GM12878 (cell line): ENCODE data around the gene PLGRKT. TPM values are rescaled to one million over a fixed set of nuclear protein-coding genes. Genes with fewer than 3 reads are reported as not detected.
"Not testable (repeated sequence)": the region's sequence is repeated elsewhere in the genome, so short reads cannot be mapped to it uniquely, and the experiment has no call there.

ENCODE experiments used
- ATAC-seq: fragments of 200-7000 bp; cut with Tn5 transposase; 3 replicates; pipeline ENCODE4 v1.9.1; 2020; ENCODE audit warnings: mild to moderate bottlenecking, moderate library complexity
- BruUV-seq: library from RNA; stranded (reverse); fragments of 400-500 nt; replicated peaks from 2 replicates; lab custom pipeline; 2021; lab: Mats Ljungman, UMichigan
- CTCF ChIA-PET: fragments of 300-600 bp; sonication (Branson Sonifier 250); formaldehyde crosslinking; extraction: SDS; loops from one replicate; lab custom pipeline; 2021; ENCODE audit warnings: inconsistent platforms; lab: Yijun Ruan, JAX
- POLR2A ChIA-PET: fragments of 350-600 bp; formaldehyde crosslinking; extraction: SDS; loops from one replicate; lab custom pipeline; 2021; ENCODE audit warnings: inconsistent platforms; lab: Charles Lee
- RAD21 ChIA-PET: fragments of 300-600 bp; sonication (Branson Sonifier 250); formaldehyde crosslinking; loops from one replicate; lab custom pipeline; 2023; ENCODE audit warnings: antibody characterized with exemption; ENCODE audit not compliant: unreplicated experiment; lab: Charles Lee
- SMC1A ChIA-PET: fragments of 300-600 bp; sonication (Branson Sonifier 250); formaldehyde crosslinking; loops from one replicate; lab custom pipeline; 2023; ENCODE audit not compliant: unreplicated experiment, uncharacterized antibody; lab: Charles Lee
- DNase-seq: peaks from one replicate; pipeline ENCODE4 v3.0.0-alpha.2; 2011; ENCODE audit warnings: low read depth, low spot score
- FAIRE-seq: peaks from 3 replicates; lab custom pipeline; 2011; peaks lifted over from hg19 to GRCh38; lab: Jason Lieb, UNC
- H2AFZ ChIP-seq: 2 replicates; pipeline ENCODE4 v1.6.0; 2011; ENCODE audit warnings: low read depth, low read length, control low read depth; ENCODE audit not compliant: control insufficient read depth
- H3K27ac ChIP-seq: 2 replicates; pipeline ENCODE4 v1.5.1; 2011; ENCODE audit warnings: control low read depth; ENCODE audit not compliant: control insufficient read depth, insufficient read depth
- H3K27me3 ChIP-seq, 2 experiments: replicated peaks in 1 of 2; 2 replicates each; pipeline versions ENCODE4 v1.6.0 to v1.6.1; 2011; ENCODE audit warnings: low read length in 1 of 2; ENCODE audit not compliant: control insufficient read depth in 2 of 2, insufficient read depth in 2 of 2
- H3K36me3 ChIP-seq, 2 experiments: 2 replicates each; pipeline ENCODE4 v1.5.1; 2011; ENCODE audit warnings: low read length in 1 of 2; ENCODE audit not compliant: control insufficient read depth in 2 of 2, insufficient read depth in 2 of 2
- H3K4me1 ChIP-seq: 2 replicates; pipeline ENCODE4 v1.6.1; 2011; ENCODE audit warnings: mild to moderate bottlenecking, low read length, moderate library complexity, mixed read lengths; ENCODE audit not compliant: control insufficient read depth, insufficient read depth
- H3K4me2 ChIP-seq: 2 replicates; pipeline ENCODE4 v1.6.0; 2011; ENCODE audit warnings: control low read depth; ENCODE audit not compliant: control insufficient read depth, insufficient read depth
- H3K4me3 ChIP-seq: fragments of 200-600 bp; sonication (generic); 2 replicates; pipeline ENCODE4 v1.5.1; 2016
- H3K79me2 ChIP-seq: 2 replicates; pipeline ENCODE4 v1.6.0; 2011; ENCODE audit warnings: low read length; ENCODE audit not compliant: control insufficient read depth, insufficient read depth
- H3K9ac ChIP-seq: 2 replicates; pipeline ENCODE4 v1.8.0; 2011; ENCODE audit warnings: low read length, control low read depth, mixed read lengths; ENCODE audit not compliant: control insufficient read depth, insufficient read depth
- H3K9me3 ChIP-seq: replicated peaks from 3 replicates; pipeline ENCODE4 v1.5.1; 2011; ENCODE audit warnings: mild to moderate bottlenecking, low read length; ENCODE audit not compliant: control insufficient read depth, insufficient read depth
- H4K20me1 ChIP-seq: 2 replicates; pipeline ENCODE4 v1.6.0; 2011; ENCODE audit not compliant: control insufficient read depth, insufficient read depth
- REST ChIP-seq: IDR thresholded peaks from 2 replicates; pipeline ENCODE4 v1.6.1; 2012; ENCODE audit warnings: mild to moderate bottlenecking, low read depth, low read length
- WGBS: methylation state at CpG from one replicate; pipeline ENCODE4 v1.1.6; 2016; ENCODE audit warnings: low lambda C conversion rate; ENCODE audit not compliant: insufficient replicate concordance, insufficient coverage; ENCODE audit errors: missing lambda C conversion rate; 5-methylcytosine and 5-hydroxymethylcytosine counted together
- in situ Hi-C: fragments of 300-500 bp; cut with MboI; formaldehyde crosslinking; loops from 9 replicates; pipeline ENCODE4 v1.14.3; 2018; ENCODE audit warnings: mixed read lengths
- intact Hi-C: fragments of 100-400 bp; cut with micrococcal nuclease; formaldehyde crosslinking; loops from one replicate; pipeline ENCODE4 v1.14.2; 2022; ENCODE audit not compliant: unreplicated experiment
- polyA plus RNA-seq, 11 experiments: library from polyadenylated mRNA; depleted of rRNA in 4 of 11; unstranded in 6 of 11; stranded (reverse) in 5 of 11; fragments of >200 nt; fragmentation: Nextera tagmentation in 4 of 11; fragmentation: Illumina TruSeq in 1 of 11; extraction: Ambion mirVana in 4 of 11; extraction: Trizol in 1 of 11; gene quantifications; 1 replicate in 1 of 11; 2 replicates in 10 of 11; pipeline versions ENCODE4 v1.2.1 to v1.2.3, GENCODE V29; 2011 to 2016; ENCODE audit warnings: inconsistent platforms in 2 of 11, missing spikeins in 2 of 11, low read depth in 1 of 11
- total RNA-seq, 4 experiments: library from RNA; depleted of rRNA in 3 of 4; stranded (reverse); fragments of >200 nt in 3 of 4; fragmentation: Illumina TruSeq in 1 of 4; extraction: Trizol in 1 of 4; gene quantifications; 2 replicates each; pipeline versions ENCODE4 v1.2.1 to v1.2.3, GENCODE V29; 2013 to 2021

PLGRKT gene
- total and polyA plus RNA-seq, 10 of the 15 experiments (the other 5 are each of a cell fraction or from before 2014, with no cell fraction given): 25.2 to 72.3 (median 38.4) TPM

- ChIA-PET CTCF (interaction anchor here (0.6 to 1.2 kb wide), 11 partner anchors 53 to 562 kb away, joined by 3 to 5 read pairs (median 3); no protein-coding TSS in a partner anchor), SMC1A (interaction anchor here (0.6 to 1.8 kb wide), 8 partner anchors 31 to 563 kb away, joined by 3 to 5 read pairs (median 4); no protein-coding TSS in a partner anchor), RAD21 (interaction anchor here (0.6 to 1.5 kb wide), 7 partner anchors 76 to 983 kb away, joined by 3 to 6 read pairs (median 3); no protein-coding TSS in a partner anchor)
- H3K4me2 ChIP-seq, H3K79me2 ChIP-seq, in situ Hi-C loops, H3K27ac ChIP-seq, H3K9me3 ChIP-seq, H3K9ac ChIP-seq, intact Hi-C loops, H3K27me3 ChIP-seq, POLR2A ChIA-PET: not testable (repeated sequence)
- 25% methylated on average over 1 of the region's 1 CpG for WGBS
- TF ChIP-seq REST: peak; percentile 58; the same call in 1 of the 2 replicates
- TF ChIP-seq, all 136 proteins: peak for 1; not testable (repeated sequence) for 135
- peak; percentile 31; the same call in 2 of the 3 replicates for ATAC-seq
- H3K36me3 ChIP-seq, H3K4me1 ChIP-seq, DNase-seq, H2AFZ ChIP-seq, FAIRE-seq, H4K20me1 ChIP-seq, BruUV-seq, H3K4me3 ChIP-seq: not testable (repeated sequence)
Measured at GRCh38 chr9:5321601-5322000, 116.1 kb downstream of the PLGRKT start.
